ENCODE data around the gene MRTFA.

DNA sequence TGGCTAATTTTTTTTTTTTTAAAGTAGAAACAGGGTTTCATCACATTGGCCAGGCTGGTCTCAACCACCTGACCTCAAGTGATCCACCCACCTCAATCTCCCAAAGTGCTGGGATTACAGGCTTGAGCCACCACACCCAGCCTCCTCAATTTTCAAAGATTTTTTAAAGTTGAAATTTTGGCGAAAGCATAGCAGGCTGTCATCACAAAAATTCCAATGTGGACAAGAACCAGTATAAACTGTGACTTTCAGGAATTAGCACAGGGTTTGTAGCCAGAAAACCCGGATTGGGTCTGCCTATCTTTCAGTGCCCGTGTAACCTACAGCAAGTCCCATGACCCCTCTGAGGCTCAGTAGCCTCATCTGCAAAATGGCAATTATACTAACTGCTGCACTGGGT is 185.9 kb downstream of the MRTFA start:
- TF ChIP-seq, protein P1, sequence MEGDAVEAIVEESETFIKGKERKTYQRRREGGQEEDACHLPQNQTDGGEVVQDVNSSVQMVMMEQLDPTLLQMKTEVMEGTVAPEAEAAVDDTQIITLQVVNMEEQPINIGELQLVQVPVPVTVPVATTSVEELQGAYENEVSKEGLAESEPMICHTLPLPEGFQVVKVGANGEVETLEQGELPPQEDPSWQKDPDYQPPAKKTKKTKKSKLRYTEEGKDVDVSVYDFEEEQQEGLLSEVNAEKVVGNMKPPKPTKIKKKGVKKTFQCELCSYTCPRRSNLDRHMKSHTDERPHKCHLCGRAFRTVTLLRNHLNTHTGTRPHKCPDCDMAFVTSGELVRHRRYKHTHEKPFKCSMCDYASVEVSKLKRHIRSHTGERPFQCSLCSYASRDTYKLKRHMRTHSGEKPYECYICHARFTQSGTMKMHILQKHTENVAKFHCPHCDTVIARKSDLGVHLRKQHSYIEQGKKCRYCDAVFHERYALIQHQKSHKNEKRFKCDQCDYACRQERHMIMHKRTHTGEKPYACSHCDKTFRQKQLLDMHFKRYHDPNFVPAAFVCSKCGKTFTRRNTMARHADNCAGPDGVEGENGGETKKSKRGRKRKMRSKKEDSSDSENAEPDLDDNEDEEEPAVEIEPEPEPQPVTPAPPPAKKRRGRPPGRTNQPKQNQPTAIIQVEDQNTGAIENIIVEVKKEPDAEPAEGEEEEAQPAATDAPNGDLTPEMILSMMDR (conservative IDR thresholded peaks at IDR 0.05), result no peak
- TF ChIP-seq EZH2 (IDR thresholded peaks at IDR 0.05; ENCODE audit: low read depth), result no peak

All from PC-9 (cell line).